ENCODE results near the gene RALGAPA2.

DNA sequence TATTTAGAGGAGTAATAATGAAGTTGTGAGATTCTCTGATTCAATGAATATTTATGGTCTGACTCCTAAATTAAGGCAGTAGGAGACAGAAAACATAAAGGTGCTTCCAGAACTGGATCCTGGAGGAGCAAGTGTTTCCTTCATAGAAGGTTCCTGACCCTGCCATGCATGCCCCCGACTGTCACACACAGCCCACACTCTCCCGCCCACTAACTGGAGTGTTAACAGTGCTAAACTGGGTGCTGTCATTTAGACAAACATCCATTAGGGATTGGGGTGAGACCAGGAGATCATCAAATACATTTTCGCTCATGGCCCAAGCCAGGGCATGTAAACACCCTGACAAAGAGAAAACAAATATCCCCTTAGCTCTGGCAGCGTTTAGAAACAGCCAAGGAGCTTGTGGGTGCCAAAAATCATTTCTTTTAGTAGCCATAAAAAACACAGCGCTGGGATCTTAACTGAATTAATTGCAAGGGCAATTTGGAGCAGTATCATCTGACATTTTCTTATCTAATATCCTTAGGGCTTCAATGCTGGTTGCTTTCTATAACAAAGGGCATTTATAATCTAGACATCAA, 297.7 kb downstream of the RALGAPA2 start:
- TF ChIP-seq, protein P1, sequence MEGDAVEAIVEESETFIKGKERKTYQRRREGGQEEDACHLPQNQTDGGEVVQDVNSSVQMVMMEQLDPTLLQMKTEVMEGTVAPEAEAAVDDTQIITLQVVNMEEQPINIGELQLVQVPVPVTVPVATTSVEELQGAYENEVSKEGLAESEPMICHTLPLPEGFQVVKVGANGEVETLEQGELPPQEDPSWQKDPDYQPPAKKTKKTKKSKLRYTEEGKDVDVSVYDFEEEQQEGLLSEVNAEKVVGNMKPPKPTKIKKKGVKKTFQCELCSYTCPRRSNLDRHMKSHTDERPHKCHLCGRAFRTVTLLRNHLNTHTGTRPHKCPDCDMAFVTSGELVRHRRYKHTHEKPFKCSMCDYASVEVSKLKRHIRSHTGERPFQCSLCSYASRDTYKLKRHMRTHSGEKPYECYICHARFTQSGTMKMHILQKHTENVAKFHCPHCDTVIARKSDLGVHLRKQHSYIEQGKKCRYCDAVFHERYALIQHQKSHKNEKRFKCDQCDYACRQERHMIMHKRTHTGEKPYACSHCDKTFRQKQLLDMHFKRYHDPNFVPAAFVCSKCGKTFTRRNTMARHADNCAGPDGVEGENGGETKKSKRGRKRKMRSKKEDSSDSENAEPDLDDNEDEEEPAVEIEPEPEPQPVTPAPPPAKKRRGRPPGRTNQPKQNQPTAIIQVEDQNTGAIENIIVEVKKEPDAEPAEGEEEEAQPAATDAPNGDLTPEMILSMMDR (IDR thresholded peaks at IDR 0.05): no peak
- no peak for TF ChIP-seq POLR2A (IDR thresholded peaks at IDR 0.05)

All from breast epithelium (tissue), 3 donors.